GM12878 (cell line): ENCODE measurements around the gene DLK1.

Source experiments
- KAT2A ChIP-seq: conservative IDR thresholded peaks from 2 replicates; pipeline ENCODE4 v1.6.1; 2011; ENCODE audit warnings: low read depth, low read length; ENCODE audit not compliant: control insufficient read depth
- NBN ChIP-seq: fragments of 450-650 bp; IDR thresholded peaks from 2 replicates; pipeline ENCODE4 v1.6.1; 2016
- RAD51 ChIP-seq: fragments of 450-650 bp; IDR thresholded peaks from 2 replicates; pipeline ENCODE4 v1.6.1; 2016; ENCODE audit warnings: moderate library complexity, mild to moderate bottlenecking, inconsistent platforms
- RFX5 ChIP-seq: IDR thresholded peaks from 2 replicates; pipeline ENCODE4 v1.6.1; 2011; ENCODE audit warnings: low read depth, low read length, improper control_type of control experiment
- STAT1 ChIP-seq: fragments of 450-650 bp; conservative IDR thresholded peaks from 2 replicates; pipeline ENCODE4 v1.6.1; 2014; ENCODE audit warnings: antibody characterized with exemption, mild to moderate bottlenecking
- TF ChIP-seq, protein P1 (sequence below), 3 experiments: IDR thresholded peaks in 2 of 3; conservative IDR thresholded peaks in 1 of 3; 2 replicates each; pipeline ENCODE4 v1.5.1; 2011; ENCODE audit warnings: low read depth in 3 of 3, low read length in 3 of 3, mild to moderate bottlenecking in 3 of 3, control low read depth in 2 of 3, moderate library complexity in 2 of 3, inconsistent platforms in 1 of 3, mixed read lengths in 1 of 3; ENCODE audit not compliant: control insufficient read depth in 2 of 3, insufficient read depth in 1 of 3; ENCODE audit errors: extremely low read depth in 1 of 3

DNA sequence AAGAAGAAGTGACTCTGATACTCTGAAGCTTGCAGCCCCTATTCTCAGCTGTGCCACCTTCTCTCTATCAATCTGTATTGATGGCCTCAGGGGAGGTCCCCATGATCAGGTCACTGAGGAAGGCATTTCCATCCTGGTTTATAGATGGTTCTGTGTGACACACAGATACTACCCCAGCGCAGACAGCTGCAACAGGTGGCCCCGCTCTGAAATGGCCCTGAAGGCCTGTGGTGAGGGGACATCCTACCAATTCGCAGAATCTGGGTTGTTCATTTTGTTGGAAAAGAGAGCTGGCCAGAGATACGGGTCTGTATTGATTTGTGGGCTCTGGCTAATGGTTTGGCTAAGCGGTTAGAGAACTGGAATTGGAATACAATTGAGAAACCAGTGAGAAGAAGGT is 21.7 kb downstream of the DLK1 start:
- TF ChIP-seq KAT2A = no peak
- TF ChIP-seq, protein P1, sequence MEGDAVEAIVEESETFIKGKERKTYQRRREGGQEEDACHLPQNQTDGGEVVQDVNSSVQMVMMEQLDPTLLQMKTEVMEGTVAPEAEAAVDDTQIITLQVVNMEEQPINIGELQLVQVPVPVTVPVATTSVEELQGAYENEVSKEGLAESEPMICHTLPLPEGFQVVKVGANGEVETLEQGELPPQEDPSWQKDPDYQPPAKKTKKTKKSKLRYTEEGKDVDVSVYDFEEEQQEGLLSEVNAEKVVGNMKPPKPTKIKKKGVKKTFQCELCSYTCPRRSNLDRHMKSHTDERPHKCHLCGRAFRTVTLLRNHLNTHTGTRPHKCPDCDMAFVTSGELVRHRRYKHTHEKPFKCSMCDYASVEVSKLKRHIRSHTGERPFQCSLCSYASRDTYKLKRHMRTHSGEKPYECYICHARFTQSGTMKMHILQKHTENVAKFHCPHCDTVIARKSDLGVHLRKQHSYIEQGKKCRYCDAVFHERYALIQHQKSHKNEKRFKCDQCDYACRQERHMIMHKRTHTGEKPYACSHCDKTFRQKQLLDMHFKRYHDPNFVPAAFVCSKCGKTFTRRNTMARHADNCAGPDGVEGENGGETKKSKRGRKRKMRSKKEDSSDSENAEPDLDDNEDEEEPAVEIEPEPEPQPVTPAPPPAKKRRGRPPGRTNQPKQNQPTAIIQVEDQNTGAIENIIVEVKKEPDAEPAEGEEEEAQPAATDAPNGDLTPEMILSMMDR (IDR thresholded peaks at IDR 0.05 in 2 of 3, conservative IDR thresholded peaks at IDR 0.05 in 1 of 3; ENCODE audit: control insufficient read depth in 2 of 3, extremely low read depth in 1 of 3, insufficient read depth in 1 of 3, low read depth in 3 of 3, low read length in 3 of 3) = no peak
- TF ChIP-seq RFX5 = no peak
- TF ChIP-seq RAD51 = no peak
- no peak for TF ChIP-seq NBN
- TF ChIP-seq STAT1 = no peak
